GM10248 (cell line): ENCODE measurements around the gene SFMBT1.

Experiments
- CTCF ChIA-PET: fragments of 300-600 bp; sonication (Branson Sonifier 250); formaldehyde crosslinking; extraction: SDS; loops from one replicate; lab custom pipeline; 2021; ENCODE audit warnings: antibody characterized with exemption; lab: Yijun Ruan, JAX
- POLR2A ChIA-PET: fragments of 350-650 bp; sonication (Branson Sonifier 250); formaldehyde crosslinking; extraction: SDS; loops from one replicate; lab custom pipeline; 2020; ENCODE audit warnings: antibody characterized with exemption; lab: Yijun Ruan, JAX
- DNase-seq: peaks from one replicate; pipeline ENCODE4 v3.0.0; 2012; ENCODE audit errors: extremely low spot score
- CTCF ChIP-seq: IDR thresholded peaks from 2 replicates; pipeline ENCODE4 v1.5.1; 2012; ENCODE audit warnings: mild to moderate bottlenecking, low read depth; ENCODE audit errors: extremely low read depth, missing control alignments, control extremely low read depth

Gene SFMBT1

GRCh38 chr3:52939600-52939999 is 106.3 kb downstream of the SFMBT1 start:
- ChIA-PET CTCF (no interaction called here), POLR2A (no interaction called here)
- no peak for DNase-seq
- no peak for TF ChIP-seq CTCF

- ChIA-PET CTCF (interaction anchor here (0.7 to 2.6 kb wide), 28 partner anchors 9 to 816 kb away, joined by 3 to 17 read pairs (median 4); no protein-coding TSS in a partner anchor), POLR2A (no interaction called here)
- peak; percentile 72 for TF ChIP-seq CTCF
- peak; percentile 67 for DNase-seq
Measured at GRCh38 chr3:52934630-52935530, 111.0 kb downstream of the SFMBT1 start.

DNA sequence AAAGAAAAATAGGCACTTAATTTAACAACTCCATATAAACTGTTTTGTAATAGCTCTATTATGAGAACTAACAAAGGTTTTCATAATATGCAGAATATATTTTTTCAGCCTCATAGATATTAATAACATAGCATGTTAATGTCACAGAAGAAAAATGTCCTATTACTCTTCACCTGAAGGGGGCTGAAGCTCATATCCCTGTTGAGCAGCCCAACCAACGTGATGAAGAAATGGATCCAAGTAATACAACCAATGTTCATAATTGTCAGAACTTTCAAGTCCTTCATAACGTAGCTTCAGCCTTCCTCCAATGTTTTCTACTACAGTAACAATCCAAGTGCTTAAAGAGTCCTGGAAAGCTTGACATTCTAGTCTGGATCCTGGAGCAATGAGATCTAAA is 114.0 kb downstream of the SFMBT1 start:
- ChIA-PET POLR2A (no interaction called here), CTCF (interaction anchor here (0.8 to 2.9 kb wide), 13 partner anchors 10 to 141 kb away, joined by 3 to 10 read pairs (median 4); no protein-coding TSS in a partner anchor)
- TF ChIP-seq CTCF: no peak
- DNase-seq: no peak

- ChIA-PET POLR2A (no interaction called here), CTCF (interaction anchor here (0.8 to 2.9 kb wide), 10 partner anchors 11 to 142 kb away, joined by 3 to 10 read pairs (median 4); no protein-coding TSS in a partner anchor)
- no peak for DNase-seq
- no peak for TF ChIP-seq CTCF
Measured at GRCh38 chr3:52931328-52931727, 114.5 kb downstream of the SFMBT1 start.

GRCh38 chr3:52930748-52931147 is 115.1 kb downstream of the SFMBT1 start:
- peak; percentile 33 for DNase-seq
- TF ChIP-seq CTCF: no peak
- ChIA-PET CTCF (interaction anchor here (1.3 to 2.9 kb wide), 6 partner anchors 10 to 74 kb away, joined by 3 to 10 read pairs (median 5); no protein-coding TSS in a partner anchor), POLR2A (no interaction called here)

DNA sequence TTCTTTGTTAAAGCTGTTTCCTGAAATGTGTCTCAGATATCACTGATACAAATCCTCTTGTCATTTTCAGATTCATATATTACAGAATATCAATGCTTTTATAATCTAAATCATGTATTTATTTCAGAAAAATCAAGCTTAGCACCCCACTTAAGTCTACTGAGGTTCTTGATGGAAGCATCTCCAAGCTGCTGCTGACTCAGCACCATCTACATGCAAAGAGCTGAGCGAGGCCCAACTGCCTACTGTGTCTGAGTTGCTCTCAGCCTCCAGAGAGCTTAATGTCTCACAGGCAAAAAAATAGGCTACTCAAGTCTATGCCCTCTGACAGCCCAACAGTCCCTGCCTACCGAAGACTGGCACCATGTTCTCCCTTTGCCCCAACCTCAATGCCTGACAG is 119.3 kb downstream of the SFMBT1 start:
- POLR2A ChIA-PET: no interaction called here
- TF ChIP-seq CTCF: no peak
- CTCF ChIA-PET: interaction anchor here (1.0 to 4.3 kb wide), 6 partner anchors 8 to 76 kb away, joined by 3 to 25 read pairs (median 7); no protein-coding TSS in a partner anchor
- DNase-seq: no peak
